GM21515 (cell line): ENCODE results near the gene HCN2.
A peak's percentile ranks its signal among the peaks of the same experiment; 100 is the strongest.
"Not testable (repeated sequence)": the region's sequence is repeated elsewhere in the genome, so short reads cannot be mapped to it uniquely, and the experiment has no call there.

Source experiments
- ATAC-seq: cut with Tn5 transposase; IDR thresholded peaks from one replicate; pipeline ENCODE4 v1.9.1; 2021; ENCODE audit not compliant: unreplicated experiment

HCN2 gene

DNA sequence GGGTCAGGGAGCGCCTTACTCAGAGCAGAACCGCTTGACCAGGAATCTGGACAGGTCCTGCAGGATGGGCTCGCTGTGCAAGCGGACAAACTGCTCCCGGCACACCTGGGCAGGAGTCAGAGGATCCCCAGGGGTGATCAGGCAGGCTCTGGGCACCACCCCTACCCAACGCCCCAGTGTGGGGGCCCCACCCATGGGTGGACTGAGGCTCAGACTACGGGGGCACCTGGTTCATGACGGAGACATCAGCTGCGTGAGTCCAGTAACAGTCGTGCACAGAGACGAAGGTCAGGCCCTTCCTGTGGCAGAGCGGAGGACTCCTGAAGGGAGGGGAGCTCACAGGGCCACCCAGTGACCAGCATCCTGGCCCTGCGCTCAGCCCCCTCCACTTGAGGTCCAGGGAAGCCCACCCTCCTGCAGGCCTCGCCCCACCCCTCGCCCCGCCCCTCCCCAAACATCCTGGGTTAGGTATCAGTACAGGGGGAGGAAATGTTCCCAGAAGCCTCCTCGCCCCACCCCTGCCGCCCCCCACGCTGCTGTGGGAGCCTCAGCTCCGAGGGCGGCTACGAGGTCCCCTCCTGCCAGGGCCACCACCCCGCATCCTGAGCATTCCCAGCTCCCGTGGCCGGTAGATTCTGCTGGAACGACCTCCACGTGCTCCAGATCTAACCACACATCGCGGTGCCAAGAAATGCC is 28.0 kb downstream of the HCN2 start:
- ATAC-seq = no peak

DNA sequence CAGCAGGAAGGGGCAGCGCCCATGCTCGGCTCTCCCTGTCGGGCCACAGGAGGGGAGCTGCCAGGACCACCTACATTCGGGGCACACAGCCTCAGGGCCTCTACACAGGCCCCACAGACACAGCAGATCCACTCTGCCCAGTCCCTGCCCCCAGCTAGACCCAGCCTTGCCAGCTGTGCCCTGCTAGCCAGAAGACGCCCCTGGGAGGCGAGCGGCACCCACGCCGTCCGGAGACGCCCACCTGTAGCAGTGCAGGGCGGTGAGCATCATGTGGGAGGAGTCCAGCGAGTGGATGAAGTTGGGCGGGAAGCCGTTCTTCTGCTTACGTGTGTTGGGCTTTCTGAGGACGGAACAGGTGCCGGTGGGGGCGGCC is 28.6 kb downstream of the HCN2 start:
- ATAC-seq = no peak

DNA sequence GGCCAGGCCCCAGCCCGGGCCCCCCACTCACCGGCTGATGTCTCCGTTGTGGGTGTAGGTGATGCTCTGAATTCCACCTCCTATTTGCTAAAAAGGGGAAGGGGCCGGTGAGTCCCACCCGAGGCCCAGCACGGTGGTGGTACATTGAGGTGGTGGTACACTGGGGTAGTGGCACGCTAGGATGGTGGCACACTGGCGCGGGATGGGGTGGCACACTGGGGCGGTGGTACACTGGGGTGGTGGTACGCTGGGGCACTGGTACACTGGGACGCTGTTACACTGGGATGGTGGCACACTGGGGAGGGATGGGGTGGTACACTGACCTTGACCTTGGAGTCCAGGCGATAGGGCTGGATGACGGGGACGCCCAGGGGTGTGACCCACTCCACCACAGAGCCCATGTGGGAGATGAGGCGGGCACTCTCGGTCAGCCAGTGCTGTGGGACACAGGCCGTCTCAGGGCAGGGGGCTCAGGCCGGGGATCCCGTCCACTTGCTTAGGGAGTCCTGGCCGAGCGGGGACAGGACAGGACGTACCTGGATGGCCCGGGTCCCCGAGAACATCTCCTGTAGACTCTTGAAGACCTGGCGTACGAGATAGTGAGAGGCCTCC is 29.1 kb downstream of the HCN2 start:
- ATAC-seq = no peak

GRCh38 chr19:619286-620002 is 29.8 kb downstream of the HCN2 start:
- no peak for ATAC-seq

- ATAC-seq = no peak
Observed at GRCh38 chr19:620166-620862, 30.6 kb downstream of the HCN2 start.

DNA sequence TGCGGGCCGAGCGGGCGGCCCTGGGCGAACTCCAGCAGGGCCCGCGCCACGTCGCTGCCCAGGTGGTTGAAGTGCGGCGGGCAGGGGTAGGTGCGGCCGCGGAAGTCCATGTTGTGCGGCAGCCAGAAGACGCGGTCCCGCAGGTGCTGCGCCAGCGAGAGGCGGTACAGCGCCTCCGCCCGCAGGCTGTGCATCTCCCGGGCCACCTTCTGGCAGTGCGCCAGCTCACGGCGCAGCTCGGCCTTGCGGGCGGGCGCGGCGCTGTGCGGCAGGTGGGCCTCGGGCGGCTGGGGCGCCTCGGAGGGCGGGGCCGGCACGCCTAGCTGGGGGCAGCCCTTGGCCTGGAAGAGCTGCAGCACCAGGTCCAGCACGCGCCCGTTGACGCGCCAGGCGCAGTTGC is 31.5 kb downstream of the HCN2 start:
- not testable (repeated sequence) for ATAC-seq

DNA sequence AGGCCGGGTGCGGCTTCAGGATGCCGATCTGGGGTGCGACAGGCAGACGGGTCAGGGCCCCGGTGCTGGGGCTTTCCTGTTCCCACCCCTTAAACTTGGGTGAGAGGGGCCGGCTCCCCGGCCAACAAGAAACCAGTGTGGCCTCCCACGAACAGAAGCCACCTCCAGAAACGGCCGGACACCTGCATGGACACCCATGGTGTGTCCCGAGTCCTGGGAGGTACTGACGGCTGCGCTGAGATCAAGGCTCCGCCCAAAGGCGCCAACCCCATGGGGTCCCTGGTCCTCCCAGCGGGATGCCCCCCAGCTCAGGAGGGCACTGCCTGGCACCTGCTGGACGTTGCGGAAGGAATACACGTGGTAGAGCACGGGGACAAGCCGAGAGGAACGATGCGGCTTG is 32.1 kb downstream of the HCN2 start:
- ATAC-seq = no peak

DNA sequence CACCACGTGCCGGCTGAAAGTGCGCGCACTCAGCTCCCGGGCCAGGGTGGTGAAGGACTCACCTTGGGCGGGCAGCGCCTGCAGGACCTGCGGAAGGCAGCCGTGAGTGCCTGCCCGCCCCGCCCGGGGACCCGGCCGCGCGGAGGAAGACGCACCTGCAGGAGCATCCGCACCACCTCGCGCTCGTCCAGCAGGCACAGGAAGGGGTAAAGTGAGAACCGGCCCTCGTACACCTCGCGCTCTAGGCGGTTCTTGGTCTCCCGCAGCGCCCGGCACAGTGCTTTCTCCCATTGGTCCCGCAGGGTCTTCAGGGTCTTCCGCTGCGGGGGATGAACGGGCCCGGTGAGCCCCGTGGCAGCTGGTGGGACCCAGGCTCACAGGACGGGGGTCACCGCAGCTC is 33.0 kb downstream of the HCN2 start:
- no peak for ATAC-seq

DNA sequence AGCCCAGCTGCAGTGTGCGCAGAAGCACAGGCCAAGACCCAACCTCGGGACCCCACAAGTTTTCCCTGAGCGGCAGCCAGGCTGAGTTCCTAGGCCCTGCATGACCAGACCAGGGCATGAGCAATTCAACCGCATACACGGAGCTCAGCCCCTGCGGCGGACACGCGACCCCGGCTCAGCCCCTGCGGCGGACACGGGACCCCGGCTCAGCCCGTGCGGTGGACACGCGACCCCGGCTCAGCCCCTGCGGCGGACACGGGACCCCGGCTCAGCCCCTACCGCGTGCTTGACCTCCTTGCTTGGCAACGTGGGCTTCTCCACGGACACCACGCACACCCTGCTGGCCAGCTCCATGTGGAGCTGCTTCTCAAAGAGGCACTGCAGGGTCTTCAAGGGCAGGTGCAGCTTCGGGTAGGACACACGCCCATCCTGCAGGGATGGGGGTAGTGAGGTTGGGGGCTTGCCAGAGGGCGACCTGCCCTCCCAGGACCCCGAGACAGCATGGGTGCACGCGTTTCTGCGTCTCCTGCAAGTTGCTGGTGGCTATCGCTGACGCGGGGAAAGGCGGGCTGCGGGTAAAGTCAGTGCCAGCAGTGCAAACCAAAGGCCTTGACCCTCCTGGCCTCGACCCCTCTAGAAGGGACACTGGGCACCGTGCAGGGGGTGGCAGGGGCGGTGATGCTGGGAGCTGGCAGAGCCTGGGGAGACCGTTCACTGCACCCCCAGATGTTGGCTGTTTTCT is 33.7 kb downstream of the HCN2 start:
- ATAC-seq = no peak

DNA sequence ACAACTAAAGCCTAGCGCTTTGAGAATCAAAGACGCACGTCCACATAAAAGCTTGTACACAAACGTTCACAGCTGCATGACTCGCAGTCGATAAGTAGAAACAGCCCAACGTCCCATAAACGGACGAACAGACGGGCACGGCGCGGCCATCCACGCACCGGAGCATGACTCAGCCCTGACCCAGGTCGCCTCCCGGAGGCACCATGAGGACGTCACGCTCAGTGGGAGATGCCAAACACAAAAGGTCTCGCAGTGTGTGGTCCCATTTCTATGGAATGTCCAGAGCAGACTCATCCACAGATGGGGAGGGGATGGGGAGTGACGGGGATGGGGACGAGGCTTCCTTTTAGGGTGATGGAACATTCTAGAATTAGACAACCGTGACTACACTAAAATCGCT is 34.3 kb downstream of the HCN2 start:
- no peak for ATAC-seq

- no peak for ATAC-seq
Observed at GRCh38 chr19:624433-625109, 34.9 kb downstream of the HCN2 start.

DNA sequence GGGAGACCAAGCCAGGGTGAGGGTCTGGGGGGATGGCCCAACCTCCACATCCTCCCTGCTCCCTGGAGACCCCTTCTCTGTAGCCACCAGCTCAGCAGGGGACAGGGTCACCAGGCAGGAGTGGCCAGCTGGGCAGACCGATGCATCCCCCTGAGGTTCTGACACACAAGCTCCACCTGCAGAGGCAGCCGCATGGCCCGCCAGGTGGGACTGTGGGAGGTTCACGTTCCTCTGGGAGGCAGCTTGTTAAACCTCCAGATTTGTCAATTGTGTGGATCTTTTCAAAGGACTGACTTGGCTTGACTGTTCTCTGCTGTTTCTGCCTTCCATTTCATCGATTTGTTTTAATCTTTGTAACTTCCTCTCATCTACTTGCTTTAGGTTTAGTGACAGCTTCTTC is 35.6 kb downstream of the HCN2 start:
- no peak for ATAC-seq

GRCh38 chr19:626566-626965 is 36.9 kb downstream of the HCN2 start:
- not testable (repeated sequence) for ATAC-seq

DNA sequence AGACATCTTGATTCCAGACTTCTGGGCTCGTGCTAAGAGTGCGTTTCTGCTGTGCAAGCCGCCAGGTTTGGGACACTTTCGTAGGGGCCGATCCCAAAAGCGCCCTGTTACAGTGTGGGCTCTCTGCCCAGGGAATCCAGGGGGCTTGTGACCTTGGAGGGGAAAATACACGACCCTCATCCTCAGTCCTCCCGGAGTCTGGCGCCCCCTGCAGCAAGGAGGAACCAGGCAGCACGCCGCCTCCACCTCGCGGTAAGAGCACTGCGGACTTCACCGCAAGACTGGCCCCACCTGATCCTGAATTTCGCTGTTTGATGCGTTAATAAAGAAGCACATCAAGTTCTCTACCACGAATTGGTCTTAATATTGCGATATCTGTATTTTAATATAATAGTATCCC is 38.5 kb downstream of the HCN2 start:
- ATAC-seq = no peak

DNA sequence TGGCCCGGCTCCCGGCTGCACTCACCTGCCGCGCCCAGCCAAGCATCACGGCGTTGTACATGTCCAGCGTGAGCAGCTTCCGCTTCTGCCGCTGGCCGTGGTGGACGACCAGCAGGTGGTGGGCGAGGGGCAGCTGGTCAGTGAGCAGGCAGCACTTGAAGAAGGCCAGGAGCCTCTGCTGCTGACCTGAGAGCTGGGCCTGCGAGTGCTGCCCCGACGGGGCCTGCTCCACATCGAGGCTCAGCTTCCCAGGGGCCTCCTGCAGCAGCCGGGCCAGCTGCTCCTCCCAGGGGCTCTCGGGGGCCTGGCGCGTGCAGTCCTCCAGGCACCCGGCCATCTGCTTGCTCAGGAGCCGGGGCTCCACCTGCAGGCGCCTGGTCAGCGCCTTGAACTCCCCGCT is 39.8 kb downstream of the HCN2 start:
- not testable (repeated sequence) for ATAC-seq

DNA sequence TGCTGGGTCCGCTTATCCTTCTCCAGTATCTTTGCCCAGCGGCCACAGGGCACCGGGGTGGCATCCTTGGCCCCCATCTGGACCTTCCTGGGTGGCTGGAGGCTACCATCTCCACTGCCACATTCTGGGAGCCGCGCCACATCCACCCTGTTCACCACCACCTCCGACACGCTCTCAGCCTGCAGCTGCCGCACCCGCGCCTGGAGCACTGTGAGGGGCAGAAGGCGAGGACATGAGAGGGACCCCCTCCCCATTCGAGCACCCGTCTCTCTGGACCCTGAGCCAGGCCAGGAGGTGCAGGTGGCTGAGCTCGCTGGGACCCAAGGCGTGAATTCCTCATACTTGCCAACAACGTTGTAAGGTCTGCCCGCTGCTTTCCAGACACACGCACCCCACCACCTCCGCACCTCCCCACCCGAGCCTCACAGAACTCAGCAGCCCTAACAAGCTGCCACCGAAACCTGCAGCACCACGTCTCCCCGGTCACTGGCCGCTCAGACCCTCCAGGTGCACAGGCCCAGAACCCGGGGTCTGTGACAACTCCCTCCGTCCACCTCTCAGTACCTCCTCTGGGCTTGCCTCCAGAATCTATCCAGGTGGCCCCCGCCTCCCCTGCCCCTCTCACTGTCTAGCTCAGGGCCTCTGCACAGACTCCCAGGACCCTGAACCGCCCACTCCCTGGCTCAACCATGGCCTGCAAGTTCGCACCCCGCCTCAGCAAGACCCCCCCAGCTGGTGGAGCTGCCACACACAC is 40.5 kb downstream of the HCN2 start:
- no peak for ATAC-seq

DNA sequence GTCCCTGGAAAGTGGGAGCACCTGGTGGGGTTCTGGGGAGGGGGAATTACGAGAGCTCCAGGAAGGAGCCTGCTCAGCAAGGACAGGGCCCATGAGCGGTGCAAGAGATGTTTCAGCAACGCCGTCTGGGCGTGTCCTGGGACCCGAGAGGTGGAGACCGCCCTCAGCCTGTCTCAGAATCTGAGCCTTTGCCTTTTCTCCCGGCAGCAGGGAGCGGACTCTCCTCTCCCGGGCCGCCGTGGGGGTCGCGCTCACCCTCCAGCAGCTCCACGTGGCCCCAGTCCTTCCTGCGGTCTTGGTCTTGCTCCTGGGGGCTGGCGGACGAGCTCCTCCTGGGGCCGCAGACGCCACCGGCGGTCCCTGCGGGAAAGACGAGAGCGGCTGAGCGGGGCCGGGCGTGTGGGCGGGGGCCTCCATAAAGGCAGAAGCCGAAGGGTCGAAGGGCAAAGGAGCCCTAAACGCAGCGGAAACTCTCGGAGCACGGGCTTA is 42.9 kb downstream of the HCN2 start:
- peak; percentile 17 for ATAC-seq

DNA sequence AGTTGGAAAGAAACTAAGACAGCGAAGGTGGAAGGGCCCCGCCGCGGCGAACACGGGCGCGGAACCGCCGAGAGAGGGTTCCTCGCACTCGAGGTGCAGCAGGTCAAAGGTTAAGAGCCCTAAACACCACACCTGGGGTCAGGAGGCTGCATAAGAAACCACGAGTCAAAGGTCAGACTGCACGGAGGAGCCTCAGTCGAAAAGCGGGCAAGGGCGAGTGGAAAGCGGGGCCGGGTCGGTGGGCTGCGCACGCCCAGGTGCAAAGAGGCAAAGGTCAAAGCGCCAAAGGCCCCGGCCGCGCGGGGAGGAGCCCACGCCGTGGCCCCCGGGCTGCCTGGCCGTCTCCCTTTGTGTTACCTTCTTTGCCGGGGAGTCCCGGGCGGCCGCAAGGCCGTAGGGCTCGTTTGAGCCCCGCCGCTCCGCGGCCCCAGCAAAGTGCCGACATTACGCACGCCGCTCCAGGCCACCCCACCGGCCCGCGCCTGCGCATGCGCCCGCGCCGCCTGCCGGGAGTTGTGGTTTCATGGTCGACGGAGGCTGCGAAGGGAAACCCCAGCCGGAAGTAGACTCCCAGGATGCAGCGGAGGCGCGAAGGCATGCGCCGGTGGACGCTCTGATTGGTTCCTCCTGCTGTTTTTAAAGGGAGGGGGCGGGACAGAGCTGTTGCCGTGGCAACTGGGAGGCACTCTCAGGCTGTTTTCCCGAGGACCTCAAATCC is 43.5 kb downstream of the HCN2 start, which contains the start of gene POLRMT:
Gene POLRMT, minus strand, starts transcription at position 470 of the 718 bp plus-strand sequence. Its CDS starts 25 bp downstream, at position 445.
- ATAC-seq = peak; percentile 70
